Tibial nerve (tissue), 4 donors: ENCODE results near the gene GNAQ. TPM values are rescaled to one million over a fixed set of nuclear protein-coding genes. Genes with fewer than 3 reads are reported as not detected.

ENCODE experiments used
- DNase-seq, 2 donors: peaks; one replicate each; pipeline ENCODE4 v3.0.0-alpha.2; 2019; ENCODE audit warnings: low spot score in 2 of 2
- H3K27ac ChIP-seq, 4 donors: fragments of 200-600 bp; sonication (generic) in 3 of 4; one replicate each; pipeline ENCODE4 v1.5.1; 2017 to 2019; ENCODE audit warnings: mild to moderate bottlenecking in 1 of 4
- H3K27me3 ChIP-seq, 2 donors: fragments of 200-600 bp; sonication (generic) in 1 of 2; one replicate each; pipeline versions ENCODE4 v1.5.1 to v1.6.0; 2017 to 2019
- H3K36me3 ChIP-seq, 3 donors: fragments of 200-600 bp; sonication (generic); one replicate each; pipeline ENCODE4 v1.5.1; 2018 to 2019
- H3K4me1 ChIP-seq, 4 donors: fragments of 200-600 bp; sonication (generic) in 3 of 4; one replicate each; pipeline ENCODE4 v1.5.1; 2017 to 2019
- H3K4me3 ChIP-seq, 4 donors: fragments of 200-600 bp; sonication (generic) in 3 of 4; one replicate each; pipeline ENCODE4 v1.5.1; 2017 to 2019; ENCODE audit warnings: mild to moderate bottlenecking in 1 of 4, moderate library complexity in 1 of 4
- H3K9me3 ChIP-seq, 4 donors: fragments of 200-600 bp; sonication (generic) in 3 of 4; one replicate each; pipeline ENCODE4 v1.5.1; 2017 to 2019
- CTCF ChIP-seq, 5 experiments: fragments of 200-600 bp in 3 of 5; fragments of 450-650 bp in 2 of 5; sonication (generic) in 3 of 5; IDR thresholded peaks; one replicate each; pipeline ENCODE4 v1.5.1; 2016 to 2019; ENCODE audit warnings: antibody characterized with exemption in 5 of 5, mild to moderate bottlenecking in 3 of 5, moderate library complexity in 2 of 5
- EP300 ChIP-seq, 2 donors: sonication (generic); formaldehyde crosslinking; IDR thresholded peaks; one replicate each; pipeline ENCODE4 v1.6.1; 2017; ENCODE audit warnings: antibody characterized with exemption in 2 of 2, mild to moderate bottlenecking in 1 of 2
- POLR2A ChIP-seq, 2 donors: fragments of 450-650 bp; IDR thresholded peaks; one replicate each; pipeline ENCODE4 v1.6.1; 2017; ENCODE audit warnings: antibody characterized with exemption in 2 of 2, mild to moderate bottlenecking in 2 of 2, moderate library complexity in 2 of 2
- WGBS, 2 donors: methylation state at CpG; one replicate each; pipeline ENCODE4 v1.1.5; 2018; 5-methylcytosine and 5-hydroxymethylcytosine counted together
- total RNA-seq, 4 donors: library from RNA; depleted of rRNA; stranded (reverse); fragments of >200 nt; gene quantifications; one replicate each; pipeline ENCODE4 v1.1.0, GENCODE V29; 2016

Gene GNAQ
- total RNA-seq, 4 donors from 2014 or later: 38.7 to 50.3 (median 41.6) TPM

- Histone ChIP-seq H3K9me3 (no peaks in the 10 kb centered on the region), H3K27me3 (no peaks in the 10 kb centered on the region), H3K27ac (peak overlapping the region in 1 of 4 donors; percentile 46), H3K4me1 (peaks cover 0 to 41% (median 11%) of the 10 kb centered on the region in 4 donors), H3K36me3 (no peaks in the 10 kb centered on the region), H3K4me3 (no peak overlapping the region)
- TF ChIP-seq EP300 (IDR thresholded peaks at IDR 0.05) (no peak), POLR2A (IDR thresholded peaks at IDR 0.05) (no peak), CTCF (IDR thresholded peaks at IDR 0.05) (no peak)
- no peak for DNase-seq
- 59 to 62% methylated on average over 5 of the region's 5 CpGs for WGBS, 2 donors
These were observed 71.1 kb downstream of the GNAQ start for GRCh38 chr9:77960356-77961153.

- DNase-seq: no peak
- 95 to 100% methylated on average over 1 of the region's 1 CpG for WGBS, 2 donors
- H3K27ac ChIP-seq: peak overlapping the region in 1 of 4 donors; percentile 35
These were observed 71.8 kb downstream of the GNAQ start for GRCh38 chr9:77959803-77960202.

GRCh38 chr9:77957652-77958051, 74.0 kb downstream of the GNAQ start:
- TF ChIP-seq EP300 (IDR thresholded peaks at IDR 0.05): no peak
- TF ChIP-seq CTCF (IDR thresholded peaks at IDR 0.05): no peak
- TF ChIP-seq POLR2A (IDR thresholded peaks at IDR 0.05): no peak
- Histone ChIP-seq H3K4me1 (peaks cover 0 to 62% (median 15%) of the 10 kb centered on the region in 4 donors), H3K27me3 (no peaks in the 10 kb centered on the region), H3K4me3 (no peak overlapping the region), H3K9me3 (no peaks in the 10 kb centered on the region), H3K27ac (no peak overlapping the region), H3K36me3 (no peaks in the 10 kb centered on the region)
- DNase-seq: no peak
- WGBS, 2 donors: 85 to 89% methylated on average over 5 of the region's 5 CpGs

More at GRCh38 chr9:77959803-77960202, 71.8 kb downstream of the GNAQ start:
- Histone ChIP-seq H3K27me3 (no peaks in the 10 kb centered on the region), H3K4me1 (peaks cover 0 to 42% (median 11%) of the 10 kb centered on the region in 4 donors), H3K36me3 (no peaks in the 10 kb centered on the region), H3K4me3 (no peak overlapping the region), H3K9me3 (no peaks in the 10 kb centered on the region)
- no peak for TF ChIP-seq POLR2A (IDR thresholded peaks at IDR 0.05)

GRCh38 chr9:77956555-77956954, 75.1 kb downstream of the GNAQ start:
- 66 to 73% methylated on average over 2 of the region's 2 CpGs for WGBS, 2 donors
- Histone ChIP-seq H3K4me1 (peaks cover 0 to 66% (median 22%) of the 10 kb centered on the region in 4 donors), H3K27ac (no peak overlapping the region), H3K36me3 (no peaks in the 10 kb centered on the region), H3K27me3 (no peaks in the 10 kb centered on the region), H3K4me3 (no peak overlapping the region), H3K9me3 (no peaks in the 10 kb centered on the region)
- TF ChIP-seq EP300 (IDR thresholded peaks at IDR 0.05) (no peak), CTCF (IDR thresholded peaks at IDR 0.05) (no peak), POLR2A (IDR thresholded peaks at IDR 0.05) (no peak)
- DNase-seq: no peak

- H3K27me3 ChIP-seq: no peaks in the 10 kb centered on the region
- peaks cover 0 to 56% (median 16%) of the 10 kb centered on the region in 4 donors for H3K4me1 ChIP-seq
- no peak for DNase-seq
- TF ChIP-seq EP300 (IDR thresholded peaks at IDR 0.05) (no peak), POLR2A (IDR thresholded peaks at IDR 0.05) (no peak), CTCF (IDR thresholded peaks at IDR 0.05) (no peak)
- H3K4me3 ChIP-seq: no peak overlapping the region
- H3K27ac ChIP-seq: peak overlapping the region in 1 of 4 donors; percentile 19
- H3K36me3 ChIP-seq: no peaks in the 10 kb centered on the region
- no peaks in the 10 kb centered on the region for H3K9me3 ChIP-seq
- WGBS, 2 donors: 78 to 83% methylated on average over 5 of the region's 5 CpGs
These were observed 77.0 kb downstream of the GNAQ start for GRCh38 chr9:77954666-77955015.
